Measurements from ENCODE around the gene PRR23E. TPM values are rescaled to one million over a fixed set of nuclear protein-coding genes. Genes with fewer than 3 reads are reported as not detected.

PRR23E gene
- total and polyA plus RNA-seq, 4 donors = not detected

- no peak overlapping the region for H3K9ac ChIP-seq (ENCODE audit: insufficient read depth in 1 of 2, low read length in 2 of 2)
- H3K27ac ChIP-seq (ENCODE audit: low read depth in 1 of 2, low read length in 1 of 2) = no peak overlapping the region
- no peaks in the 10 kb centered on the region for H3K4me1 ChIP-seq (ENCODE audit: control insufficient read depth in 5 of 5, insufficient read depth in 5 of 5, low read length in 5 of 5)
- H3K4me3 ChIP-seq = no peak overlapping the region
- no peaks in the 10 kb centered on the region for H3K36me3 ChIP-seq (ENCODE audit: control insufficient read depth in 4 of 4, insufficient read depth in 4 of 4, low read length in 4 of 4)
- ATAC-seq (ENCODE audit: insufficient read depth, low FRiP score) = no peak
- no peak for TF ChIP-seq CTCF (IDR thresholded peaks at IDR 0.05; ENCODE audit: control extremely low read depth, extremely low read depth)
- DNase-seq = no peak
- no peaks in the 10 kb centered on the region for H3K9me3 ChIP-seq (ENCODE audit: control insufficient read depth in 4 of 4, insufficient read depth in 3 of 4, low read length in 3 of 4)
- 61 to 70% methylated on average over 7 of the region's 7 CpGs for WGBS, 2 donors
- peaks cover 0 to 8% (median 0%) of the 10 kb centered on the region in 3 donors for H3K27me3 ChIP-seq (ENCODE audit: control insufficient read depth in 3 of 3, insufficient read depth in 3 of 3, low read length in 2 of 3)
Measured at GRCh38 chr3:127170814-127171213, 22.1 kb upstream of the PRR23E start.

- TF ChIP-seq CTCF (IDR thresholded peaks at IDR 0.05; ENCODE audit: control extremely low read depth, extremely low read depth) = no peak
- 79 to 84% methylated on average over 6 of the region's 6 CpGs for WGBS, 2 donors
Measured at GRCh38 chr3:127171320-127171719, 21.6 kb upstream of the PRR23E start.

GRCh38 chr3:127171721-127172120 lies 21.2 kb upstream of the PRR23E start:
- H3K36me3 ChIP-seq (ENCODE audit: control insufficient read depth in 4 of 4, insufficient read depth in 4 of 4, low read length in 4 of 4) = no peaks in the 10 kb centered on the region
- no peaks in the 10 kb centered on the region for H3K9me3 ChIP-seq (ENCODE audit: control insufficient read depth in 4 of 4, insufficient read depth in 3 of 4, low read length in 3 of 4)
- no peak for DNase-seq
- no peak for TF ChIP-seq CTCF (IDR thresholded peaks at IDR 0.05; ENCODE audit: control extremely low read depth, extremely low read depth)
- H3K9ac ChIP-seq (ENCODE audit: insufficient read depth in 1 of 2, low read length in 2 of 2) = no peak overlapping the region
- no peaks in the 10 kb centered on the region for H3K4me1 ChIP-seq (ENCODE audit: control insufficient read depth in 5 of 5, insufficient read depth in 5 of 5, low read length in 5 of 5)
- no peak overlapping the region for H3K27ac ChIP-seq (ENCODE audit: low read depth in 1 of 2, low read length in 1 of 2)
- WGBS, 2 donors = 91 to 97% methylated on average over 4 of the region's 4 CpGs
- H3K27me3 ChIP-seq (ENCODE audit: control insufficient read depth in 3 of 3, insufficient read depth in 3 of 3, low read length in 2 of 3) = peaks cover 0 to 8% (median 0%) of the 10 kb centered on the region in 3 donors
- no peak overlapping the region for H3K4me3 ChIP-seq
- ATAC-seq (ENCODE audit: insufficient read depth, low FRiP score) = no peak

More at GRCh38 chr3:127171320-127171719, 21.6 kb upstream of the PRR23E start:
- Histone ChIP-seq H3K4me1 (ENCODE audit: control insufficient read depth in 5 of 5, insufficient read depth in 5 of 5, low read length in 5 of 5) (no peaks in the 10 kb centered on the region), H3K9ac (ENCODE audit: insufficient read depth in 1 of 2, low read length in 2 of 2) (no peak overlapping the region), H3K9me3 (ENCODE audit: control insufficient read depth in 4 of 4, insufficient read depth in 3 of 4, low read length in 3 of 4) (no peaks in the 10 kb centered on the region), H3K36me3 (ENCODE audit: control insufficient read depth in 4 of 4, insufficient read depth in 4 of 4, low read length in 4 of 4) (no peaks in the 10 kb centered on the region), H3K27me3 (ENCODE audit: control insufficient read depth in 3 of 3, insufficient read depth in 3 of 3, low read length in 2 of 3) (peaks cover 0 to 8% (median 0%) of the 10 kb centered on the region in 3 donors), H3K27ac (ENCODE audit: low read depth in 1 of 2, low read length in 1 of 2) (no peak overlapping the region), H3K4me3 (no peak overlapping the region)
- DNase-seq (no peak), ATAC-seq (ENCODE audit: insufficient read depth, low FRiP score) (no peak)

GRCh38 chr3:127172211-127172610 lies 20.7 kb upstream of the PRR23E start:
- TF ChIP-seq CTCF (IDR thresholded peaks at IDR 0.05; ENCODE audit: control extremely low read depth, extremely low read depth) = no peak

More at GRCh38 chr3:127172211-127172610, 20.7 kb upstream of the PRR23E start:
- Histone ChIP-seq H3K9me3 (ENCODE audit: control insufficient read depth in 4 of 4, insufficient read depth in 3 of 4, low read length in 3 of 4) (peaks cover 0 to under 1% (median 0%) of the 10 kb centered on the region in 4 donors), H3K27me3 (ENCODE audit: control insufficient read depth in 3 of 3, insufficient read depth in 3 of 3, low read length in 2 of 3) (peaks cover 0 to 8% (median 0%) of the 10 kb centered on the region in 3 donors), H3K27ac (ENCODE audit: low read depth in 1 of 2, low read length in 1 of 2) (no peak overlapping the region), H3K36me3 (ENCODE audit: control insufficient read depth in 4 of 4, insufficient read depth in 4 of 4, low read length in 4 of 4) (no peaks in the 10 kb centered on the region), H3K9ac (ENCODE audit: insufficient read depth in 1 of 2, low read length in 2 of 2) (no peak overlapping the region), H3K4me1 (ENCODE audit: control insufficient read depth in 5 of 5, insufficient read depth in 5 of 5, low read length in 5 of 5) (no peaks in the 10 kb centered on the region), H3K4me3 (no peak overlapping the region)
- ATAC-seq (ENCODE audit: insufficient read depth, low FRiP score) = no peak
- no peak for DNase-seq
- WGBS, 2 donors = 83 to 86% methylated on average over 5 of the region's 5 CpGs
